ENCODE measurements around the gene HEYL.

HEYL gene

GRCh38 chr1:39668111-39668510 lies 28.7 kb upstream of the HEYL start:
- DNase-seq (ENCODE audit: low spot score): no peak
- no peak for TF ChIP-seq CTCF (IDR thresholded peaks at IDR 0.05; ENCODE audit: extremely low read depth, missing control alignments)

GRCh38 chr1:39666772-39667171 lies 27.3 kb upstream of the HEYL start:
- peak; percentile 91 for DNase-seq (ENCODE audit: low spot score)
- TF ChIP-seq CTCF (IDR thresholded peaks at IDR 0.05; ENCODE audit: extremely low read depth, missing control alignments): no peak

GRCh38 chr1:39663559-39663958 lies 24.1 kb upstream of the HEYL start:
- no peak for DNase-seq (ENCODE audit: low spot score)

GRCh38 chr1:39662861-39663260 lies 23.4 kb upstream of the HEYL start:
- no peak for TF ChIP-seq CTCF (IDR thresholded peaks at IDR 0.05; ENCODE audit: extremely low read depth, missing control alignments)
- DNase-seq (ENCODE audit: low spot score): no peak

More at GRCh38 chr1:39663559-39663958, 24.1 kb upstream of the HEYL start:
- TF ChIP-seq CTCF (IDR thresholded peaks at IDR 0.05; ENCODE audit: extremely low read depth, missing control alignments): no peak

- no peak for DNase-seq (ENCODE audit: low spot score)
- no peak for TF ChIP-seq CTCF (IDR thresholded peaks at IDR 0.05; ENCODE audit: extremely low read depth, missing control alignments)
These were observed 20.1 kb upstream of the HEYL start for GRCh38 chr1:39659538-39659937.

GRCh38 chr1:39659110-39659509 lies 19.7 kb upstream of the HEYL start:
- TF ChIP-seq CTCF (IDR thresholded peaks at IDR 0.05; ENCODE audit: extremely low read depth, missing control alignments): no peak
- no peak for DNase-seq (ENCODE audit: low spot score)

GRCh38 chr1:39657923-39658485 lies 18.6 kb upstream of the HEYL start:
- DNase-seq (ENCODE audit: low spot score): peak; percentile 74
- peak; percentile 86 for TF ChIP-seq CTCF (IDR thresholded peaks at IDR 0.05; ENCODE audit: extremely low read depth, missing control alignments)

Data from GM20000 (cell line).